Measurements from ENCODE around the gene PICALM. TPM values are rescaled to one million over a fixed set of nuclear protein-coding genes. Genes with fewer than 3 reads are reported as not detected.
A peak's percentile ranks its signal among the peaks of the same experiment; 100 is the strongest.

Gene PICALM
- total and polyA plus RNA-seq, 9 of the 15 experiments (the other 6 are each of a cell fraction or from before 2014, with no cell fraction given) = 41.3 to 990 (median 309) TPM

- TF ChIP-seq ZFP30 (CRISPR knock-in tag; IDR thresholded peaks at IDR 0.05; ENCODE audit: borderline replicate concordance) = no peak
These were observed 10.5 kb downstream of the PICALM start (continued) for GRCh38 chr11:86058360-86058759.

GRCh38 chr11:86056351-86056854 lies 12.5 kb downstream of the PICALM start:
- in situ Hi-C loops (cut with MboI) = no loop called here
- Histone ChIP-seq H3K36me3 (ENCODE audit: control insufficient read depth, insufficient read depth, low read length) (peaks cover 50% of the 10 kb centered on the region), H3K9me1 (ENCODE audit: control insufficient read depth, insufficient read depth, low read length) (no peaks in the 10 kb centered on the region), H3K4me1 (replicated peaks in 1 of 2; ENCODE audit: control insufficient read depth in 2 of 2, insufficient read depth in 2 of 2, low read length in 2 of 2) (peaks cover 25 to 71% of the 10 kb centered on the region in 2 experiments), H3K4me2 (ENCODE audit: insufficient read depth, low read length) (peak overlapping the region; percentile 30; the same call in 1 of the 2 replicates), H3K9me3 (replicated peaks; ENCODE audit: control insufficient read depth, insufficient read depth, low read depth, low read length) (no peaks in the 10 kb centered on the region), H2AFZ (ENCODE audit: low read depth, low read length) (no peak overlapping the region), H3K27me3 (ENCODE audit: control insufficient read depth in 2 of 2, insufficient read depth in 2 of 2, low read length in 2 of 2) (no peaks in the 10 kb centered on the region), H3K9ac (ENCODE audit: insufficient read depth in 1 of 2, low read depth in 2 of 2, low read length in 2 of 2) (peak overlapping the region in 1 of 2 experiments; percentile 1; a peak in 1 of 4 replicates), H4K20me1 (replicated peaks; ENCODE audit: control insufficient read depth, insufficient read depth, low read length) (peaks cover 40% of the 10 kb centered on the region), H3K4me3 (no peak overlapping the region), H3K27ac (ENCODE audit: extremely low read depth, low read depth, low read length) (peak overlapping the region; percentile 7; the same call in 2 of the 3 replicates), H3K79me2 (ENCODE audit: control insufficient read depth, insufficient read depth, low read length) (peaks cover 100% of the 10 kb centered on the region)
- CTCF ChIA-PET (ENCODE audit: low intra/inter-chr PET ratio) = no interaction called here
- no TSS peak for BruUV-seq (replicated peaks)
- no peak for FAIRE-seq
- intact Hi-C loops (cut with micrococcal nuclease) = no loop called here
- POLR2A ChIA-PET = no interaction called here
- 0% methylated on average over 1 of the region's 1 CpG for WGBS (ENCODE audit: insufficient coverage, low coverage, missing lambda C conversion rate)
- TF ChIP-seq DMBX1 (CRISPR knock-in tag; IDR thresholded peaks at IDR 0.05; ENCODE audit: borderline replicate concordance) = no peak
- TF ChIP-seq THRAP3 (IDR thresholded peaks at IDR 0.05; ENCODE audit: borderline replicate concordance) = no peak
- TF ChIP-seq ADNP (tag; IDR thresholded peaks at IDR 0.05) = 0 out of 2 replicates have a peak, but pooled peaks have one; percentile 15
- DNase-seq (ENCODE audit: extremely low read depth in 1 of 4, low spot score in 3 of 4) = no peak
- ATAC-seq = no peak

Measured in K562 (cell line).